ENCODE data around the gene CCDC9.

Gene CCDC9

GRCh38 chr19:47255879-47256692 is at the start of gene CCDC9:
Gene CCDC9 (plus strand): TSS chr19:47256525. CDS start chr19:47258401, 1,876 bp downstream.
- DNase-seq (ENCODE audit: low read depth in 3 of 3), result peak in 2 of 3 experiments; percentile 83 to 90

- DNase-seq (ENCODE audit: low read depth in 3 of 3), result no peak
Measured at GRCh38 chr19:47209319-47210179, 46.8 kb upstream of the CCDC9 start.

- DNase-seq (ENCODE audit: low read depth in 3 of 3), result no peak
Measured at GRCh38 chr19:47210180-47210490, 46.2 kb upstream of the CCDC9 start.

- peak in 2 of 3 experiments; percentile 55 to 76 for DNase-seq (ENCODE audit: low read depth in 3 of 3)
Measured at GRCh38 chr19:47210689-47211316, 45.5 kb upstream of the CCDC9 start.

- DNase-seq (ENCODE audit: low read depth in 3 of 3), result no peak
Measured at GRCh38 chr19:47215581-47215980, 40.7 kb upstream of the CCDC9 start.

GRCh38 chr19:47221080-47221841 is 35.1 kb upstream of the CCDC9 start:
- DNase-seq (ENCODE audit: low read depth in 3 of 3), result no peak

- no peak for DNase-seq (ENCODE audit: low read depth in 3 of 3)
Measured at GRCh38 chr19:47221890-47222289, 34.4 kb upstream of the CCDC9 start.

- DNase-seq (ENCODE audit: low read depth in 3 of 3), result peak; percentile 75 to 79 (median 75)
Measured at GRCh38 chr19:47225746-47226425, 30.4 kb upstream of the CCDC9 start.

- DNase-seq (ENCODE audit: low read depth in 3 of 3), result no peak
Measured at GRCh38 chr19:47226426-47227351, 29.6 kb upstream of the CCDC9 start.

- no peak for DNase-seq (ENCODE audit: low read depth in 3 of 3)
Measured at GRCh38 chr19:47227352-47228167, 28.8 kb upstream of the CCDC9 start.

- no peak for DNase-seq (ENCODE audit: low read depth in 3 of 3)
Measured at GRCh38 chr19:47228168-47228936, 28.0 kb upstream of the CCDC9 start.

- no peak for DNase-seq (ENCODE audit: low read depth in 3 of 3)
Measured at GRCh38 chr19:47228937-47229675, 27.2 kb upstream of the CCDC9 start.

- no peak for DNase-seq (ENCODE audit: low read depth in 3 of 3)
Measured at GRCh38 chr19:47229676-47230053, 26.7 kb upstream of the CCDC9 start.

GRCh38 chr19:47230054-47230920 is 26.0 kb upstream of the CCDC9 start:
- peak; percentile 65 to 69 (median 67) for DNase-seq (ENCODE audit: low read depth in 3 of 3)

GRCh38 chr19:47230921-47231214 is 25.5 kb upstream of the CCDC9 start, which contains the start of gene BBC3:
Gene BBC3 (minus strand): TSS chr19:47231199. CDS start chr19:47228431, 2,768 bp downstream.
- no peak for DNase-seq (ENCODE audit: low read depth in 3 of 3)

- DNase-seq (ENCODE audit: low read depth in 3 of 3), result peak; percentile 84 to 88 (median 86)
Measured at GRCh38 chr19:47231215-47232054, 24.9 kb upstream of the CCDC9 start.
